Cerebellar nuclear complex (tissue), 1 donor: Measurements from ENCODE around the gene HOXC6.

Source experiments
- DNase-seq, 2 experiments: peaks; one replicate each; lab custom pipeline; 2025; lab: John Stamatoyannopoulos, UW

HOXC6 gene

GRCh38 chr12:53990311-53991076 lies 37.7 kb upstream of the HOXC6 start:
- no peak for DNase-seq

GRCh38 chr12:53991077-53991460 lies 37.2 kb upstream of the HOXC6 start:
- DNase-seq: no peak

DNA sequence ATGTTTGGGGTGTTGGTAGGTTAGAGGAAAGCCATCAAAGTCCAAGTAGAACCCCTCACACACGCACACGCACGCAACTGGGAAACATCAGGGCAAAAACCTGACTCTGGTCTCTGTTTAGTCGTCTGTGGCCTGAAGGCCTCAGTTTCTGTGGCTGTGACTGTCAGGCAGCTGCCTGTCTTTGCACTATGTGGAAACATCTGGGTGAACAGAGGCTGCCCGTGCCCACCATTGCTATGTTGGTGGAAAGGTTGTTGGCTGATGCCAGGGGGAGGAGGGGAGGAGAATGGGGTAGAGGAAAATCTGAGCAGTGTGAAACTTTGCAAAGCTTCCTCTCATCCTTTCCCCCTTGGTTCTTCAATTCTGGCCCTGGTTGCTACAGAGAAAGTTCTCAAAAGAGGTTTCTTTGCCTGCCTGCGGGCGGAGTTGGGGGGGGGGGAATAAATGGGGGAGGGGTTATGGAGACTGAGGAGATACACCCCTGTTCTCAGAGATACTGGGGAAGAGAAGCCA lies 35.8 kb upstream of the HOXC6 start:
- no peak for DNase-seq

- no peak for DNase-seq
Measured at GRCh38 chr12:53993162-53994008, 34.9 kb upstream of the HOXC6 start.

DNA sequence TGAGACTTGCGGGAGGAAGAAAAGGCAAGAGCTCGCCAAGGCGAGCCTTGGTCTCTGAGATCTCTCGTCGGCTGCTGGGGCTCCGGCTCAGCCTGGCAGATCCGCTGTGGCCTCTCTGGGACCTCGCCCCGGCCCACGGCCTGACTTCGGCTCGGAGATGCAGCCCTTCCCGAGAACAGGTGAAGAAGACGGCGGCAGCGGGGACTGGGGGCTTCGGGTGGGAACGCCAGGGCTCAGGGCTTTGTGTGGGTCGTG lies 34.3 kb upstream of the HOXC6 start:
- no peak for DNase-seq

DNA sequence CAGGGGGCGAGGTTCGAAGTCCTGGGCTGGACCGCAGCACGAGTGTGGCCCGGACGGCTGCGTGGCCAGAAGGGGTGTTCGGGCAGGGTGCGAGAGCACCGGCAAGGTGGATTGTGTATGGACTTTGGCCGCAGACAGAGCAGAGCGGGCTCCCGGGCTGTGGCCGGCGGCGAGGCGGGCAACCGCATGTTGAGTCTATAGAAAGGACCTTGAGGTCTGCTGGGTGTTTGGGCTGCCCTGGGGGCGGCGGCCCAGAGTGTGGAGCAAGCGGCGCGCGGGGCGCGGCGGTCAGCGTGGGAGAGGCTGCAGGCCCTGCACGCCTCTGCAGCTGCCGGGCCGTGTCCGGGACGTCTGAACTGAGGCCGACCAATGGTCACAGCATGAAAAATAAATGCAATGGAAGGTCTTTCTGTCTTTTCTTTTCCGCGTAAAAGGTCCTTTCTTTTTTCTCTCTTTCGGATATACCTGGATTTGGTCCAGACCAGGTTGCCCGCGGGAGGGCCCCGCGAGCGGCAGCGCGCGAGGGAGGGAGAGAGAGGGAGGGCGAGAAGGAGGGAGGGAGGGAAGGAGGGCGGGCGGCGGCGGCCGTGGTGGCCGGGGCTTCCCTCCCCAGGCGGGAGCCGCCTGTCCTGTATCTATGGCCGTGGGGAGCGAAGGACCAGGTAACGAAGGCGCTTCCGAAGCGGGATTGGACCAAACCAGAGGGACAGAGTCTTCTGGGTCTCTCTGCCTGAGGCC lies 33.8 kb upstream of the HOXC6 start:
- no peak for DNase-seq

- DNase-seq: no peak
Measured at GRCh38 chr12:53995002-53995377, 33.2 kb upstream of the HOXC6 start.

DNA sequence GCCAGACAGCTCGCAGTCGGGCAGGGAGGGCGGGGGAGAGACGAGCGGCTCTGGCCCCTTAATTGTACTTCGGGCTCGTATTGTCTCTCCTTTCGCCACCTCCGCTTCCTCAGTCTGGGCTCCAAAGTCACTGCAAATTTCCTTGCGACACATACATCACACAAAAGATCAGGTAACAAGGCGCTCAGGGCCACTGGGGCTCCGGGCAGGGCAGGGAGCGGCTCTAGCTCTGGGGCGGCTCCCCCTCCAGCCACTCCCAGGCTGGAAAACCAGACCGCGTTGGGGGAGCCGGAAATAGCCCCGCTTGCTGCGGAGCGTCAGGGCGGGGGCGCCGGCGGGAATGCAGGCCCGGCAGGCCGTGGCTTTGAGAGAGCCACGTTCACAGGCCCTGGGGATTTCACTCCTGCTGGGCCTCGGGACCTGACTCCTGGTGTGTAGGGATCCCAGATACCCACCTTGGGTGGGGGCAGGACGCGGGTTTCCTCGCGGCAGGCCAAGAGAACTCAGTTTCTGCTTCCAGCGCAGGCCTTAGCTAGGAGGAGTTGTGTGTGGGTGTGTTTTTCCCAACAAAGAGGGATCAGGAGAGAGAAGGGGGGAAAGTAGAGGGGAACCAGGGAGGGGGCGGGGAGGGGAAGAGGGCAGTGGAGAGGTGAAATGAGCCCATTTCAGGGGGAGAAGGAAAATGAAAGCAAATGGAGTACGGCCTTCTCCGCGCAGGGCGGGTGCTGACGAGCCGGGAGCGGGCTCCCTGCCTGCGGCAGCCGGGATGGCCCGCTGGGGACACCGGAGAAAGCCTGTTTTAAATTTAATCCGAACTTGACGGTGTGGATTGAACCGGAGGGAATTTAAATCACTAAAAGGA lies 32.6 kb upstream of the HOXC6 start:
- no peak for DNase-seq

GRCh38 chr12:53996240-53997203 lies 31.7 kb upstream of the HOXC6 start:
- no peak for DNase-seq

DNA sequence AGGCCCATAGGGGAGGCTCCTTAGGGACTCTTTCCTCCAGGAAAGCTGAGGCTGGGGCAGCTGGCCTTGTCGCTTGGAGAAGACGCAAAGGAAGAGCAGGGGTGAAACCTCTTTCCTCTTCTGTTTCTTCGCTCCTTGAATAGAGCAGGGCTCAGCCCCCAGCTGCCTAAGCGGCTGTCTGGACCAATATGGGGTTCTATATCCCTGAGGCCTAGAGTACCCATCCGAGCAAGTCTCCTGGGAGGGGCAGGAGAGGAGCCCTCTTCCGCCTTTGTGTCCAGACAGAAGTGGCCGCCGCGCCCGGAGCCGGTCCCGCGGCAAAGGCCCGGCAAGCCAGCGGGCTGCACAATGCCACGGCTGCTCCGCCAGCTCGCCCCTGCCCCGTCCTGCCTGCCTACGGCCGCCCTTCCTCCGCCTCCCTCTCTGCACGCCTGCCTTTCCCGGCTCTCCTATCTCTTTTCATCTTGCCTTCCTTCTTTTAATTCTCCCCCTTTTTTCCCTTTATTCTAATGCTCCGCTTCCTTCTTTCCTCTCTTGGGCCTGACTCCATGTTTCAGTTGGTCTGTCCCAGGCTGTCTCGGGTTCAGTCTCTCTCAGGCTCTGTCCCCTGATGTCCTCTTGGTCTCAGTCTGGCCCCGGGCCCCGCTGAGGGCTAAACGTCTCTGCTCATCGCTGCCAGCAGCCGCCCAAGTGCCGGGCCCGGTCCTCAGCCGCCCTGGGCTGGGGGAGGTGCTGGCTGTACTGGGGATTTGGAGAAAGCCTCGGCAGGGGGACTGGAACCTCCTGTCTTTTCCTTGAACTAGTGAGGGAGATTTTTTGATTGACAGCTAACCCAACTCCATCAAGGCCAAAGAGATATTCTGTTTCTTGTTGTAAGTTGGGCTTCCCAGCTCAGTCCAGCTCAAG lies 30.8 kb upstream of the HOXC6 start:
- no peak for DNase-seq

GRCh38 chr12:53998110-53998899 lies 29.9 kb upstream of the HOXC6 start:
- DNase-seq: no peak

DNA sequence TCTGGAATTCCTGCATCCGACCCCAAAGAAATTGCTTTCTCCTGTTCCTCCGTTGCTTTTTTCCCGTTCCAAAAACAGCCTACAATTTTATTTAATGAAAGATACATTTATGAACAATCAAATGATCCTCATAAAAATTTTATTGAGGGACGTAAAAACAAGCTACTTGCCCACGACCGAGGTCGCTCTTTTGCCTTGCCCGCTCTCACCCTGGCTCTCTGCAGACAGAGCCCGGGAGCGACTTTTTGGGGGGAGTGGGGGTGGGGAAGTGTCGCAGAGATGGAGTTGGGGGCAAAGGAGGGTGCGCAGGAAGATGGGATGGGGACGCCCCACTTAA lies 29.4 kb upstream of the HOXC6 start:
- DNase-seq: no peak

GRCh38 chr12:53999559-54000115 lies 28.6 kb upstream of the HOXC6 start:
- DNase-seq: no peak

DNA sequence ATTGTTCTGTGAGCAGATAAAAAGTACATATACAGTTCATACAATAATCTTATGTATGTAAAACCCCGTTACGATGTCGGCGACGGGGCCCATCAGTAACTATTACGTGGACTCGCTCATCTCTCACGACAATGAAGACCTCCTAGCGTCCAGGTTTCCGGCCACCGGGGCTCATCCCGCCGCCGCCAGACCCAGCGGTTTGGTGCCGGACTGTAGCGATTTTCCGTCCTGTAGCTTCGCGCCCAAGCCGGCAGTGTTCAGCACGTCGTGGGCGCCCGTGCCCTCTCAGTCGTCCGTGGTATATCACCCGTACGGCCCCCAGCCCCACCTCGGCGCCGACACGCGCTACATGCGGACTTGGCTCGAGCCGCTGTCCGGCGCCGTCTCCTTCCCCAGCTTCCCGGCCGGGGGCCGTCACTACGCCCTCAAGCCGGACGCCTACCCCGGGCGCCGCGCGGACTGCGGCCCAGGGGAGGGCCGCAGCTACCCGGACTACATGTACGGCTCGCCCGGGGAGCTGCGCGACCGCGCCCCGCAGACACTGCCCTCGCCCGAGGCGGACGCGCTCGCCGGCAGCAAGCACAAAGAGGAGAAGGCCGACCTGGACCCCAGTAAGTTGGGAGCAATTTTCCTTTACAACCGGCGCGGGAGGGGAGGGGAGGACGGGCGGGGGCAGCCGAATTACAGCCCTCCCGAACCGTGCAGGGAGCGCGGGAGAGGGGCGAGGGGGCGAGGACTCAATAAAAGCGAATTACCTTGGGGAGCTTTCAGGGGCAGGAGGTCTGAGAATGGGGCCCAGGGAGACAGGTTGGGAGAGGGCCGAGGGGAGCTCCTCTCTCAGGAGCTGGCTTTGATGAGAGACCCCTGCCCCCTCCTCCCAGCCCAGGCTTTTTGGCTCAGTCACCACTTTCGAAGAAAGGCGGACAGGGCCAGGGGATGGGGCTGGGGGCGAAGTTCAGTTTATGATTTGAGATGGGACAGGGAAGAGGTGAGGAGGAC lies 27.8 kb upstream of the HOXC6 start, which contains the start of gene HOXC9:
Gene HOXC9 (plus strand): TSS at position 46 of the 999 bp plus-strand sequence. CDS start 28 bp downstream, at position 74.
- DNase-seq: no peak

- DNase-seq: no peak
Measured at GRCh38 chr12:54001283-54002187, 26.7 kb upstream of the HOXC6 start.
